NOMO-1 (cell line): ENCODE data around the gene MAFB.

Source experiments
- DNase-seq, 2 experiments: peaks; one replicate each; lab custom pipeline; 2025; ENCODE audit not compliant: unreplicated experiment in 2 of 2; lab: John Stamatoyannopoulos, UW

Gene MAFB

DNA sequence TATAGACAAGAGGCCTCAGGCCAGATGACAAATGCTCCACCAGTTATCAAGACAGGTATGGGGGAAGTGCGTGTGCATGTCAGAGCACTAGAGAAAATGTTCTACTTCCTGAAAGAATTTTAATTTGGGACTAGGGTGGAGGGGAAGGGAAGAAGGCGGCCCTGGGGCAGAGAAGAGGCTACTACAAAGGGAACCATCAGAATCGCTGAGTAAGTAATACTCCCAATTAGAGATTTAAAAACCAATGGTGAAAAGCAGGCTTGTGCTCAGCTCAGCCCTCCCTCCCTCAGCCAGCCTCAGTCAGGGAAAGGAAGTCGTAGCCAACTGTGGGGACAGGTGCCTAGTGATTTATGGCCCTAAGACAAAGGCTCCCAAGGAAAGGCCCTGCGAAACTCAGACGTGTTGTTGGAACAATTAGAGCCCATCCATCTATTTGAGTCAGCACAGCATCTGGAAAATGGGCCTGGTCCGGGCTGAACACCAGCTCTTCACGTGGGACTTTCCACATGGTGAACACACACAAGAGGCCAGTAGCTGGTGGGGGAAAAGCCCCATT lies 15.0 kb upstream of the MAFB start:
- DNase-seq: peak in 1 of 2 experiments; percentile 19

DNA sequence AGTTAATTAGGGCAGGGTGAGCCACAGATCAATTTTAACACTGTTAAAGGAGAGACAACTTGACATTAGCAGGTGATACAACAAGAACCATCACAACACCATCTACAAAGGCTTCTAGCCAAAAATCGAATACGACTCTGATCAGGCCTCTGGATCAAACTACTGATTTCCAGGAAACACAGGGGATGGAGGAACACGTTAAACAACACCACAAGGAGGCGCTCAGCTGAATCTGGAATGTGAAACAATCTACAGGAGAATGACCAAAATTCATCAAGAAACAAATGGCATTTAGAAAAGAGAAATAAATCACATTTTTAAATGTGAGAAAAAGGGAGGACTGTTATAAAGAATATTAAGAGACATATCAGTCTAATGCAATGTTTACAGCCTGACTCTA lies 13.5 kb upstream of the MAFB start:
- no peak for DNase-seq

DNA sequence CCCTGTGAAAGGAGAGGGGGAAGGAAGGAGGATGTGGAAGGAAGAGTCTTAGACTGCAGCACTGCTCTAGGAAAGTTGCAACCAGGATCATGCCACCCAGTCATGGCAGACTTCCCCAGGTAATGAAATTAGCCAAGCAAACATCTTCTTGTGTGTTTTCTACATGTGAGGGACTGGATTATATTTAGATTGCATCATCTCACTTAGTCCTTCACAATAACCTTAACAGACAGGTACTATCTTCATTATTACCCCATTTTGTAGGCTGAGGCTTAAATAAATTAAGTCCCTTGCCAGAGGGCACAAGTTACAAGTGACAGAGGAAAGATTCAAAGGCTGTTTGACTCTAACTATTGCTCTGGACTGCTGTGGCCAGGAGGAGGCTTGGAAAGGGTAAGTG lies 9.7 kb upstream of the MAFB start:
- no peak for DNase-seq

DNA sequence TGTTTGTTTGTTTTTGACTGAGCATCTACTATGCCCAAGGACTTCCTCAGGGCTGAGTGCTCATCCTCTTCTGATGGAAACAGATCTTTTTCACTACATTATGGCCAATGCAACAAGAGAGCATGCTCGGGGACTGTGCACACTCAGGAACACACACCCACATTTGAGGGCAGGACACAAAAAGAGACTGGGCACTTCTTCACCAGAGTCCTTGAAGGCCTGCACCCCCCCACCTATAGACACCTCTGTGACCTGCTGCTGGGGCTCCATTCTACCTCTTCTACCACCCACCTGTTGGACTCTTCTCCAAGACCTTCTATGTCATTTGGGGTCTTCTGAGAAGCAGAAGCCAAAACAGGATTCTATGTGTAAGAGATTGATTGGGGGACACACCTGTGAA lies 9.2 kb upstream of the MAFB start:
- DNase-seq: no peak

DNA sequence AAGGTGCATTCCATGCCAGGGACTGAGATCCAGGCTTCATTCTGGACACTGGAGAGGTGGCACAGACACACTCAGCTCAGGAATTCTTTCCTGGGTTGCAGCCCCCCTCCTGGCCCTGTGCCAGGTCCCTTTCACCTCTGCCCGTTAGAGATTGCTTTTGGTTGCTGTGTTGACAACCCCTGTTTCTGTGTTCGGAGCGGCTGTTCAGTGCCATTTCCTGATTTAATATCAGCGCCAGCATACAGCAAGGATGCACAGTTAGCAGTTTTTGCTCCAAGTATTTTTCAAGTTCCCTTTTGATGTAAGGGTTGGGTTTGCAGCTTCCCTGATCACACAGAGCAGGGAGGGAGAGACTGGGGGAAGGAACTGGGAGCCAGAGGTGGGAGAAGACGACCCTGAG lies 8.5 kb upstream of the MAFB start:
- DNase-seq: no peak

DNA sequence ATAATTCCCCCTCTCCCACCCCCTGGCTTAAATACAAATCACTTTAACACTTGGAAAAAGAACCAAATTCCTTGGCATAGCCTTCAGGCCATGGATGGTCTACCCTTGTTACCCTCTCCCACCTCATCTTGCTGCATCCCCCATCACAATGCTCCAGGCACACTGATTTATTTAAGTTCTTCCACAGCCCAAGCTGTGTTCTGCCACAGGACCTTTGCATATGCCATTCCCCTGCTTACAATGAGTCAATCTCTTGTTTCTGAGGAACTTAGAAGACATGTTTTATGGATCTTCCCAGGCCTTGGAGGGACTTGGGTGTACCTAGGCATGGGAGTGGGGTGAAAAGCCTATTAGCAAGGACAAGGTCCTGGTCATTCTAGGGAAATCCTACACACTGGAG lies 6.2 kb upstream of the MAFB start:
- DNase-seq: no peak

DNA sequence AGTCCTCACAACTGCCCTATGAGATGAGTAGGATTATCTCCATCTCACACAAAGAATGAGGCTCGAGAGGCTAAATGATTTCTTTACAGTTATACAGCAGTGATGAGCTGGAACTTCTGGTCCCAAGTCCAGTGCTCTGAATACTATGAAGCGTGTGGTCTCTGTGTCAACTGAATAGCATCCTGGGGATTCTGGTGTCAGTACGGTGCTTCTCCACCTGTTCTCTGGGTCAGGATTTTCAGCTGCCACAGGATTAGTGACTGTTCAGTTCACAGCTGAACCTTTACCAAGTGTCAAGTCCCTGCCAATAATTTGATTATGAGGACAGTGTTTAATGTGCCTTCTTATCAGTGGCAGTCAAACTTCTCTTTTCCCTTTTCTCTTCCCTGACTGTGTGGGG lies 5.2 kb upstream of the MAFB start:
- DNase-seq: no peak

DNA sequence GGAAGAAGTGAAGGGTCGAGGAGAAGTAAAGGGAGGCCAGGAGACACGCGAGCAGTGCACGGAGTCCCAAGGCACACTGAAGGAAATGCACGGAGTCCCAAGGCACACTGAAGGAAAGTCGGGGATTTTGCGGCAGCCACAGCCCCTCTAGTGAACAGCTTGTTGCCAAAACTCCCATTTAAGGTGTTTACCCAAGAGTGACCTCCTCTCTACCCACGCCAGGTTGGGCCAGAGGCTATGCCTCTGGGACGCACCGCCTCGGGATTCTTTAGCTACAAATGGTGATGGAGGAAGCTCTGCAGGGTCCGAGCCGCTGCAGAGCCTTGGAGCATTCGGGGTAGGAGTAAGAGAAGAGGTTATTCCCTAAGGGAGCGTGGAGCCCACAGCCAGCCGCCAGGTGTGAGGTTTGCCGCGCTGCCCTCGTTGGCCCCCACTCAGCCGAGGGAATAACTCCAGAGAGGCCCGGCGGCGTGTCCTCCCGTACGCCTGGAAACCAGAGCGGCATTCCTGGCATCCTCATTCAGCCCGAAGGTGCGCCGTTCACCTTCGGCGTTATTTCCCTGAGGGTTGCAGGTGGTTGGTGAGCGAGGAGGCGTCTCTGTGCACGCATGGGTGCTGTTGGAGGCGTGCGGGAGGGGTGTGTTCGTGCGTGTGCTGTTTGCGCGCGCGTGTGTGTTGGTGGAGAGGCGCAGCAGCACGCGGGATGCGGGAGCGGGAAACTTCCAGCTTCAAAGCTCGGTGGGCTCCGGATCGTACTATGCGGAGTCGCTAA lies 3.4 kb upstream of the MAFB start:
- no peak for DNase-seq

DNA sequence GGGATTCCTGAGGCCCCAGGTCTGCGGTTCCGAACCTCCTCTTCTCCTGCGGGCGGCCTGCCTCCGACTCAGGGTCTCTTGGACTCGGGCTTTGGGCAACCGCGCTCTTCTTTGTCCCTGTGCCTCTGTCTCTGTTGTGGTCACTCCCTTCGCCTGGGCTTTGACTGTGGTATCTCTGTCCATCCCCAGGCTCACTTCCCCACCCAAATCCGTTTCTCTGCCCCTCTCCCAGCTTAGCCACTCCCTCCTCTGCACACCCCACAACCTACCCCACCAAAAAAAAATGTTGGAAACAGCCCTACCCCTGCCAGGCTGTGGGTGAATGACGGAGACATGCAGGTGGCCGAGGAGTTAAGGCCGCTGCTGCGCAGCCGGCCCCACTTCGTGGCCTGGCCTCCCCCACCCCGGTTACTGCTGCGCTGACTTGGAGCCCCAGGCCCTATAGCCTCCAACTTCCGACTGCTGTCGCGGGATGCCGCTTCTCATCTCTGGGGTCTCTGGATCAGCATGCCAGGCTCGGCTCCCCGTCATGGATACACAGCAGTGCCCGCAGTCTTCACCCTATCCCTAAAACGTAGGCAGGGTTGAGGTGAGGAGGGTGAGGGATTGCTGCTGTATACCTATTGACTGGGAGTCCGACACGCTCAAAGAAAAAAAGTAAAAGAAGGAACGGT lies 2.7 kb upstream of the MAFB start:
- DNase-seq: no peak

DNA sequence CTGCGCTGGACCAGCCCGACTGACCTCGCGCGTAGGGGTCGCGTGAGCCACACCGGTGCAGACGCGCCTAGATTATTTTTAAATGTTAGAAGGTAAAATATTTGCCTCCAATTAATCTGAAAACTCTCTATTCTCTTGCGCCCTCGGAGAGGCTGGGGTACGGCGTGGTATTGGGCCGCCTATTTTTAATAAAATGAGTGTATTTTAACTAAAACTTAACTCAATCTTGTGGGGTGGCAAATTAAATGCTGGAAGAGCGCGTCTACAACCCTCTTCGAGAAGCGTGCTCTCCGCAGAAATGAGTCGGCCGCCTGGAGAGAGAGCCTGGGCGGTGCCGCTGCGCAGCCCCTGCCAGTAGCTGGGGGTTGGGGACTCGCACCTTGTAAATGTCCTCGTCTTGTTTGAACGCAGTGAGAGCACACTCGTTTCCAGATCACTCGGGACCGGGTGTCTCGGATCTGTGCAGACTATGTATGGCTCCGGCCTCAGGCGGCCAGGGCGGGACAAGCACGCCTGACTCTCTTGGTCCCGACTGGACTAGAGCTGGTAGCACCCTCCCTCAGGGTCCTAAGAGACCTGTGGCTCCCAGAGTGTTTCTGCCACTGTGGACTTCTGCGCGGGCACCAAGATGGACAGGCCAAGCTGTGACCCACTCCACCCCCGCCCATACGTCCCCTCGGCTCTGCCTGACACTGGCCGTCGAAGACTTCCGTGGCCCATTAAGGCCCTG lies 2.0 kb upstream of the MAFB start:
- DNase-seq: no peak

DNA sequence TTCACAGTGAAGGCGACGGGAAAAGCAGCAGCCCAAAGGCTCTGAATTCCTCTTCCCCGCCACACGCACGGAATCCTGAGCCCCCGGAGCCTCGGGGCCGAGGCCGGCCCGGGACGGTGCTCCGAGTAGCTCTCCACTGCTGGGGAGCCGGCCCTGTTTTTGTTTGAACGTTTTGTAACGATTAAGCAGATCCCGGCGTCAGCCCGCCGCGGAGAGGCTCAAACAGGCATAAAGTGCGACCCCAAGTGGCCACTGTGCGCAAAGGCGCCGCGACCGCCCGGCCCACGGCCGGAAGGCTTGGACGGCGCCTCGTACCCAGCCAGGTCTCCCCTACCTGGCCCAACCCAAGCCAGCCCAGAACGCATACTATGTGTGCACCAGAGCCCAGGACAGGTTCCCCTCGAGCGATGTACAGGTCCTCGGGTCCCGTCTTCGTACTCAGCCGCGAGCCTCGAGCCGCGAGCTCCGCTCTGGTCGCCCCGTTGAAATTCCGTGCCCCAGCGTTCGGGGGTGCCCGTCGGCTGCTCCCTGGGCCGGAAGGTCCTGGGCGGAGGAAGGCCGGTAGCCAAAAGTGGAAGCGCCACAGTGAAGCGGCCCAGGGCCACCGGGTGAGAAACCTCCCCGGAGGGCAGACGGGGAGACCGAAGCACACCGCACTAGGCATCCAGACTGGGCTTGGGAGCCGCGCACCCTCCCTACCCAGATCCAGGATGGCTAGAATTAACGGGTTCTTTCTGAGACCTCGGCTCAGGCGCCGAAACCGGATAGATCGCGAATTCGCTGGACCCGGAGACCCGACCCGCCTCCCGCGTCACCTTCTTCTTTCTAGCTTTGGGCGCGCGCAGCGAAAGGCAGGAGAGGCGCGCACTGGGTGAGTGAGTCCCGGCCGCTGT lies 1.2 kb upstream of the MAFB start:
- DNase-seq: peak; percentile 63 to 80

DNA sequence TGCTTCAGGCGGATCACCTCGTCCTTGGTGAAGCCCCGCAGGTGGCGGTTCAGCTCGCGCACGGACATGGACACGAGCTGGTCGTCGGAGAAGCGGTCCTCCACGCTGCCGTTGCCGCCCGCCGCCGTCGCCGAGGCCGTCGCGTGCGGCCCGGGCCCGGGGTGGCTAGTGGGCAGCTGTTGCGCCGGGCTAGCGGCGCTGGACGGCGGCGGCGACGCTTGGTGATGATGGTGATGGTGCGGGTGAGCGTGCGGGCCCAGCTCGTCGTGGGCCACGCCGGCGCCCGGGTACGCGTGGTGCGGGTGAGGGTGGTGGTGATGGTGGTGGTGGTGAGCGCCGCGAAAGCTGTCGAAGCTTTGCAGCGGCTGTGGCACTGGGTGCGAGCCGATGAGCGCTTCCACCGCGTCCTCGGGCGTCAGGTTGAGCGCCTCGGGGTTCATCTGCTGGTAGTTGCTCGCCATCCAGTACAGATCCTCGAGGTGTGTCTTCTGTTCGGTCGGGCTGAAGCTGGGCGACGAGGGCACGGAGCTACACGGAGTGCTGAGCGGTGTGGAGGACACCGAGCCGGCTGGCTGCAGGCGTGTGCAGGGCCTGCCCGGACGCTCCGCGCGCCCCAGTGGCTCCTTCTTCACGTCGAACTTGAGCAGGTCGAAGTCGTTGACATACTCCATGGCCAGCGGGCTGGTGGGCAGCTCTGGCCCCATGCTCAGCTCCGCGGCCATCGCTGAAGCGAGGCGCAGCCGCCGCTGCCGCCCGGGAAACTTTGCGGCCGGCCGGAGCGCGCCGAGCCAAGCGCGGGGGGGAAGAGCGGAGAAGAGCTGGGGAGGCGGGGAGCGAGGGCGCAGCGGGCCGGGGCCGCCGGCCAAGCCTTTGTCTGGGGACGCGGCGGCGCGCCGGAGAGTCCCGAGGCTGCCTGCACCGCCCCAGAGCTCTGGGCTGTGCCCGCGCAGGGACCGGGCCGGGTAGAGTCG lies 622 bp downstream of the MAFB start:
- DNase-seq: no peak

DNA sequence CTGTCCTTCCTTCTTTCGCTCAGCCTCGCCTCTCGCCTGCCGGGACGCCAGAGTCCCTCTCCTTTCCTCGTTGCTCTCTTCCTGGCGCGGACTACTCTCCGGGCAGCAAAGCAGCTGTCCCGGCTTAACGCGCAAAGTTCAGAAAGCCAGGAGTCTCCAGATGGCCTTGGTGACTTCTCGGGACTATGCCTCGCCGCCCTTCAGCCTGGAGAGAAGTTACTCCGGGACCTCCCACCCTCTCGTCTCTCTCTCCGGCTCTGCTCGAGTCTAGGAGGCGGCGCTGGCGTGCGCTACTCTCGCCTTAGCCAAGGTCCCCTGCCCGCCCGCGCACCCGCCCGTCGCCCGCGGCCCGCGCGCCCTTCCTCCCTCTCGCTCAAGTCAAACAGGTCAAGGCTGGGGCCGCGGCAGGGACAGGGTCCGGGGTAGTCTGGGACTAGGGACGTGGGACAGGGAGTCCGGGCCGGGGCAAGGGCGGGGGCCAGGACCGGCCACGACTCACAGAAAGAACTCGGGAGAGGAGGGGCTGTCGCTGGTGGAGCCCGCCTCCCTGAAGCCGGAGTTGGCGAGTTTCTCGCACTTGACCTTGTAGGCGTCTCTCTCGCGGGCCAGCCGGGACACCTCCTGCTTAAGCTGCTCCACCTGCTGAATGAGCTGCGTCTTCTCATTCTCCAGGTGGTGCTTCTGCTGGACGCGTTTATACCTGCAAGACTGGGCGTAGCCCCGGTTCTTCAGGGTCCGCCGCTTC lies 1.5 kb downstream of the MAFB start:
- DNase-seq: peak in 1 of 2 experiments; percentile 45

DNA sequence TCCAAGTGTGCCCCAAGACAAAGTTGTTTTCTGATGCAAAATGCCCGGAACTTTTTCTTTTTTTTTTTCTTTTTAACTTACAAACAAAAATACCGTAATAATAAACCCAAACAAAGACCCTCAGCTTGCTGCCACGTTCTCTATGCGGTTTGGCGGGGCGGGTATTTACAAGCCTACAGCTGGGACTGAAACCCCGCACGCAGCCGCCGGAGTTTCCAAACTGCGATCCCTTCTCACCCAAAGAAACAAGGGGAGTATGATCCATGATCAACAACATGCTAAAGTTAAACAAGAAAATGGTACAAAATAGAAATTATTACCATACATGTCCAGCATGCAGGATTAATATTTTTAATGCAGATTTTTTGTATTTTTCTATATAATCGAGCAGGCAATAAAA lies 2.1 kb downstream of the MAFB start:
- no peak for DNase-seq

DNA sequence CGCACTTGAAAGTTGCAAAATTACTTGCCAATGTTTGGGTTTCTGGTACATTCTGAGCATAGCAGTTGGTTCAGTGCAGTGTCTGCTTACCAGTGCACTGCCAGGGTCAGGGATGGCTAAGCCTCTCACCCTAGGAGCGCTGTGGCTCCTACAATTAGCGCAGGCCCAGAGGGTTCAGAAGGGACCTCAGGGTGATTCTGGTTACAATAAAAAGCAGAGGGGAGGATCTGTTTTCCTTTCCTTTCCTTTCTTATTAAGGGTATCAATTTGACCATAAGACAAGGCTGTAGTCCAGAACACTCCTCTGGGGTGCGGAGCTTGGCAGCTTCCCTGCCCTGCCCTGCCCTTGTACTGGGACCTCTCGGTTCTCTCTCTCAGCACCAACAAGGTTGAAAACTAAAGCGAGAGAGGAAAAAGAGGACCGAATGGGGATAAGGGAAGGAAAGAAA lies 2.6 kb downstream of the MAFB start:
- no peak for DNase-seq

DNA sequence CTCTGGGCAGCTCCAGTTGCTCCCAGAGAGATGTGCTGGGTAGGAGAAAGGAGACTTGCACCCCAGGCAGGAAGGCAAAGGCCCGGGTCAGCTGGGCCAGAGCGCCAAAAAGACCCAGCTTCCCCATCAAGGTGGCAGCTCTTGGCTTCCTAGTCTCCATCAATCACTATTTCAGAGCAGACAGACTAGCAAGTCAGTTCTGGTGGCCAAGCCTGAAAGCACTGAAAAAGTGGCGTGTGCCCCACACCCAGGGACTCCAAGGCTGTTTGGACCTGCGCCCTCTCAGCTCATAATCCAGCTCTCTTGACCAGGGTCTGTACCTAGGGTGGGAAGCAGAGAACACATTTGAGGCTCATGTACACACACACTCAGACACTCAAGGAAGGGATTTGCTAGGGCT lies 3.7 kb downstream of the MAFB start:
- no peak for DNase-seq

DNA sequence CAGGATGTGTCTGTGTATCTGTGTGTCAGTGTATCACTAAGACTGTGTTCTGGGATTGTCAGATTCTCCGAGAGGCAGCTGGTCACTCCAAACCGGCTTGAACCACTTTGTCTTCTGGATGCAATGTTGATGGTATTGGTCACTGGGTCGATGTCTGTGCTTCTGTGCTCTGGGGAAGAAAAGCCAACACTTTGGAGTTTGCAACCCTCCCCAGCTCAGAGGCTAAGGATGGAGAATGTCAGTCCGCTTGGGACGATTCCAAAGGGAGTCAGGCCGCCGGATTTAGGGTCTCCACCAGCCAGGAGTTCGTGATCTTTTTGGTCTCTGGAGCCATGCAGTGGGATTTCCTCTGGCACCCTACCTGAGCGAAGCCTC lies 5.2 kb downstream of the MAFB start:
- no peak for DNase-seq

DNA sequence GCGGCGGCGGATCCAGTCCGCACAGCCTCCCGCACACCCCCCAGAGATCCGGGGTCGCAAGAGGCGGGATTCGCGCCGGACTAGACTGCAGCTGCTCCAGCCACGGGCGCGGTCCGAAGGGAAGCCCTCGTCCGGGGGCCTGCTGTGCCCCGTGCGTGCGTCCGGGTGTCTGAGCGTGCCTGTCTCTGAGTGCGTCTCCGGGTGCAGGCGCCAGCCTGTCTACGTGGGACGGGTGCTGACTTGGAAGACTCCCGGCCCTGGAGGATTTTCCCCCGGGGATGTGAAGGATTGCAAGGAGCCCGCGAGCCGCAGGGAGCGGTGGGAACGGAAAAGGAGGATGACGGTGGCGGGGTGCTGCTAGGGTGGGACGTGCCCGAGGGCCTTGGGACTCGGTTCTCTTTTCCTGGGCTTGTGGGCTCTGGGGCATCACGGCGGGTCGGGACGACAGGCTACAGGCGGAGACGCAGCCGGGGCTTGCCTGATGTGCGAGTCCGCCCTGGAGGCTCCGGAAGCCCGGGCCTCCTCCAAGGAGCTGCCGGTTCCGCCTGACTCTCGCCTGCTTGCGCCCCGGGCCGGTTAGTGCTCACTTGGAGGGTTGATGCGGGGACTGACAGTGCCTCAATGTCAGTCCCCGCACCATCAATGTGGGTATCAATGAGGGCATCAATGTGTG lies 5.7 kb downstream of the MAFB start:
- DNase-seq: no peak
